ENCODE results near the gene RPL36A.

The RPL36A gene

GRCh38 chrX:101430457-101431078 is 39.8 kb downstream of the RPL36A start:
- no peaks in the 10 kb centered on the region for H3K9me2 ChIP-seq (replicated peaks; ENCODE audit: insufficient read depth, low read length)
- no peak overlapping the region for H3K27ac ChIP-seq (ENCODE audit: low read depth, low read length)
- no peak for TF ChIP-seq EZH2phosphoT487 (conservative IDR thresholded peaks at IDR 0.05; ENCODE audit: low read length)
- TF ChIP-seq, protein P1, sequence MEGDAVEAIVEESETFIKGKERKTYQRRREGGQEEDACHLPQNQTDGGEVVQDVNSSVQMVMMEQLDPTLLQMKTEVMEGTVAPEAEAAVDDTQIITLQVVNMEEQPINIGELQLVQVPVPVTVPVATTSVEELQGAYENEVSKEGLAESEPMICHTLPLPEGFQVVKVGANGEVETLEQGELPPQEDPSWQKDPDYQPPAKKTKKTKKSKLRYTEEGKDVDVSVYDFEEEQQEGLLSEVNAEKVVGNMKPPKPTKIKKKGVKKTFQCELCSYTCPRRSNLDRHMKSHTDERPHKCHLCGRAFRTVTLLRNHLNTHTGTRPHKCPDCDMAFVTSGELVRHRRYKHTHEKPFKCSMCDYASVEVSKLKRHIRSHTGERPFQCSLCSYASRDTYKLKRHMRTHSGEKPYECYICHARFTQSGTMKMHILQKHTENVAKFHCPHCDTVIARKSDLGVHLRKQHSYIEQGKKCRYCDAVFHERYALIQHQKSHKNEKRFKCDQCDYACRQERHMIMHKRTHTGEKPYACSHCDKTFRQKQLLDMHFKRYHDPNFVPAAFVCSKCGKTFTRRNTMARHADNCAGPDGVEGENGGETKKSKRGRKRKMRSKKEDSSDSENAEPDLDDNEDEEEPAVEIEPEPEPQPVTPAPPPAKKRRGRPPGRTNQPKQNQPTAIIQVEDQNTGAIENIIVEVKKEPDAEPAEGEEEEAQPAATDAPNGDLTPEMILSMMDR (IDR thresholded peaks at IDR 0.05; ENCODE audit: insufficient read depth, low read length, poor library complexity, severe bottlenecking), result no peak
- H3K9ac ChIP-seq (ENCODE audit: low read length), result no peak overlapping the region
- no peaks in the 10 kb centered on the region for H4K20me1 ChIP-seq (ENCODE audit: low read depth, low read length)
- H2AFZ ChIP-seq (ENCODE audit: low read depth, low read length, severe bottlenecking), result no peak overlapping the region
- no peaks in the 10 kb centered on the region for H3K27me3 ChIP-seq (ENCODE audit: low read length)
- H3K79me2 ChIP-seq (ENCODE audit: insufficient read depth, low read length), result no peaks in the 10 kb centered on the region
- no peaks in the 10 kb centered on the region for H3F3A ChIP-seq (ENCODE audit: insufficient read depth)
- H3K4me3 ChIP-seq (ENCODE audit: insufficient read depth, low read length, poor library complexity, severe bottlenecking), result no peak overlapping the region
- H3K9me3 ChIP-seq (ENCODE audit: insufficient read depth, low read length), result no peaks in the 10 kb centered on the region
- no peaks in the 10 kb centered on the region for H3K36me3 ChIP-seq (ENCODE audit: low read length)
- no peak overlapping the region for H3K4me2 ChIP-seq (ENCODE audit: low read depth, low read length, poor library complexity, severe bottlenecking)

DNA sequence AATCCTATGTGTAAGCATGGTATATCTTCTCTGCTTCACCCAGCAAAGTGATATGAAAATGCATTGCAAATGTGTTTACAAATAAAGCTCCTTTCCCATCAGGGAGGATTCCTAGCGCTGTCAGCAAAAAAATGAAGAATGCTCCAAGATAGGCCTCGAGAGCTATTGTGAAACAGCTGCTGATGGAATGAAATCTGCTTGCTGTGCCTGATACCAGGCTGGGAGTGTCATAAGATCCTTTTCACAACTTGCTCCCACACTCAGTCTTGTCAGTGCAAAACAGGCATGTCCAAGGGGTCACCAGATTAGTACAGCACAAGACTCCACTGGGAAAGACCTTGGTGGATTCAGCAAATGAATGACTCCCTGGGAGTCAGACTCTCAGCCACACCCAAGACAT is 51.3 kb downstream of the RPL36A start:
- Histone ChIP-seq H4K20me1 (ENCODE audit: low read depth, low read length) (no peaks in the 10 kb centered on the region), H3F3A (ENCODE audit: insufficient read depth) (no peaks in the 10 kb centered on the region), H3K27me3 (ENCODE audit: low read length) (no peaks in the 10 kb centered on the region), H3K4me3 (ENCODE audit: insufficient read depth, low read length, poor library complexity, severe bottlenecking) (no peak overlapping the region), H3K9ac (ENCODE audit: low read length) (no peak overlapping the region), H3K9me2 (replicated peaks; ENCODE audit: insufficient read depth, low read length) (no peaks in the 10 kb centered on the region), H3K4me2 (ENCODE audit: low read depth, low read length, poor library complexity, severe bottlenecking) (no peak overlapping the region), H2AFZ (ENCODE audit: low read depth, low read length, severe bottlenecking) (no peak overlapping the region), H3K9me3 (ENCODE audit: insufficient read depth, low read length) (no peaks in the 10 kb centered on the region), H3K79me2 (ENCODE audit: insufficient read depth, low read length) (no peaks in the 10 kb centered on the region), H3K27ac (ENCODE audit: low read depth, low read length) (no peak overlapping the region), H3K36me3 (ENCODE audit: low read length) (no peaks in the 10 kb centered on the region)
- TF ChIP-seq, protein P1 (IDR thresholded peaks at IDR 0.05; ENCODE audit: insufficient read depth, low read length, poor library complexity, severe bottlenecking), result no peak
- TF ChIP-seq EZH2phosphoT487 (conservative IDR thresholded peaks at IDR 0.05; ENCODE audit: low read length), result no peak
